HG02798 (cell line): ENCODE results near the gene ITGA6.
A peak's percentile ranks its signal among the peaks of the same experiment; 100 is the strongest.

Experiments
- ATAC-seq: cut with Tn5 transposase; IDR thresholded peaks from one replicate; pipeline ENCODE4 v1.9.1; 2021; ENCODE audit warnings: mild to moderate bottlenecking; ENCODE audit not compliant: unreplicated experiment, poor library complexity

The ITGA6 gene

GRCh38 chr2:172415157-172415864 is 12.1 kb upstream of the ITGA6 start:
- no peak for ATAC-seq

- no peak for ATAC-seq
Measured at GRCh38 chr2:172415865-172416183, 11.6 kb upstream of the ITGA6 start.

GRCh38 chr2:172416447-172417058 is 10.8 kb upstream of the ITGA6 start:
- no peak for ATAC-seq

- ATAC-seq = no peak
Measured at GRCh38 chr2:172420216-172420615, 7.2 kb upstream of the ITGA6 start.

GRCh38 chr2:172423160-172423559 is 4.2 kb upstream of the ITGA6 start:
- ATAC-seq = no peak

- no peak for ATAC-seq
Measured at GRCh38 chr2:172425336-172425735, 2.0 kb upstream of the ITGA6 start.

- no peak for ATAC-seq
Measured at GRCh38 chr2:172426635-172427255, 641 bp upstream of the ITGA6 start.

- ATAC-seq = no peak
Measured at GRCh38 chr2:172427990-172428831, 825 bp downstream of the ITGA6 start.

- ATAC-seq = no peak
Measured at GRCh38 chr2:172428832-172429210, 1.4 kb downstream of the ITGA6 start.

- ATAC-seq = no peak
Measured at GRCh38 chr2:172429301-172429968, 2.0 kb downstream of the ITGA6 start.

GRCh38 chr2:172430027-172430426 is 2.6 kb downstream of the ITGA6 start:
- no peak for ATAC-seq

- no peak for ATAC-seq
Measured at GRCh38 chr2:172430678-172431077, 3.3 kb downstream of the ITGA6 start.

- no peak for ATAC-seq
Measured at GRCh38 chr2:172431463-172431862, 4.1 kb downstream of the ITGA6 start.

GRCh38 chr2:172431993-172432392 is 4.6 kb downstream of the ITGA6 start:
- ATAC-seq = no peak

- ATAC-seq = no peak
Measured at GRCh38 chr2:172433144-172433543, 5.8 kb downstream of the ITGA6 start.

GRCh38 chr2:172434821-172435605 is 7.6 kb downstream of the ITGA6 start:
- no peak for ATAC-seq

- ATAC-seq = no peak
Measured at GRCh38 chr2:172435606-172435911, 8.2 kb downstream of the ITGA6 start.

- ATAC-seq = no peak
Measured at GRCh38 chr2:172436889-172437288, 9.5 kb downstream of the ITGA6 start.

- ATAC-seq = peak; percentile 70
Measured at GRCh38 chr2:172437419-172438341, 10.3 kb downstream of the ITGA6 start.
